HG03095 (cell line): Measurements from ENCODE around the gene KRTAP9-2.
"Not testable (repeated sequence)": the region's sequence is repeated elsewhere in the genome, so short reads cannot be mapped to it uniquely, and the experiment has no call there.

Source experiments
- ATAC-seq: cut with Tn5 transposase; IDR thresholded peaks from one replicate; pipeline ENCODE4 v1.9.1; 2021; ENCODE audit warnings: moderate library complexity; ENCODE audit not compliant: unreplicated experiment

Gene KRTAP9-2

GRCh38 chr17:41226598-41227095, at the start of gene KRTAP9-2:
Gene KRTAP9-2, plus strand, starts transcription at chr17:41226648. Its CDS starts 7 bp downstream, at chr17:41226655.
- ATAC-seq: not testable (repeated sequence)

DNA sequence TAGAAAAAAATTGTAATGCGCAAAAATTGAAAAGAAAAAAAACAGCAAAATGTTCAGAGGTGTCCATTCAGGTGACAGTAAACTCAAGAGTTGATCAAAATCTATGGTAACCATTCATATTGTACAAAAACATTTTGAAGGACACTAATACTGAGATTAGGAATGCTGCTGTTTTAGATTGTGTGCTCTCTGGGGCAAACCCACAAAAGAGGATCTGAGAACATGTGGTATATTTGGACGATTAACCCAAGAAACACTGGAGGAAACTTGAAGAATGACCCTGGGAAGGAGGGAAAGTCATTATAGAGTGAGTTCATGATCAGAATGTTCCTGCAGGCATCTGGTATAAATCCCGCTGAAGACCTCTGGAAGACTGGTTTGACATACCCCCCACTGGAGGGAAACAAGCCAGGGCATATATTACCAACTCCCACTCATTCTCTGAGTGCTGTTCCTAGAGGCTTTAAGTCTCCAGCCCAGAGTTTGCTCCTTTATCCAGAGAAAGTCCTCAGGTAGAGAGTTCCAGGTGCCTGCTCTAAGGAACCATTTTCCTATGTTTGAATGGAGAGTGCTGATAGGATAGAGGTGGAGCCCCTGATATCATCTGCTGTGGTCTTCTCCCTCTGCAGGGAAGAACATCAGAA, 49.6 kb upstream of the KRTAP9-2 start:
- ATAC-seq: no peak

DNA sequence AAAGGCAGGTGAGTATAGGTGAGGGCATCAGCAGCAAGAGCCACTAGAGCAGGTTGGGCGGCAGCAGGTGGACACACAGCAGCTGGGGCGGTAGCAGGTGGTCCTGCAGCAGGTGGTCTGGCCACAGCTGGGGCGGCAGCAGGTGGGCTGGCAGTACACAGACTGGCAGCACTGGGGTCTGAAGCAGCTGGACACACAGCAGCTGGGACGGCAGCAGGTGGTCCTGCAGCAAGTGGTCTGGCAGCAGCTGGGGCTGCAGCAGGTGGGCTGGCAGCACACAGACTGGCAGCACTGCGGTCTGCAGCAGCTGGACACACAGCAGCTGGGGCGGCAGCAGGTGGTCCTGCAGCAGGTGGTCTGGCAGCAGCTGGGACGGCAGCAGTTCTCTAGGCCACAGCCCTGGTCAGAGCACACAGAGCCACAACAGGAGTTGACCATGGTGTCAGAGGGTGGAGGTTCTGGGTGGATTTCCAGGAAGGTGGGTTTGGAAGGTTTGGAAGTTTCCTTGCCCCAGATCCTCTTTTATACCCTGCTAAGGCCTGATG, 48.6 kb upstream of the KRTAP9-2 start, which contains the start of gene KRTAP4-2:
KRTAP4-2 (minus strand) TSS at position 495 of the 545 bp plus-strand sequence; CDS start at position 438, 57 bp downstream.
- no peak for ATAC-seq

DNA sequence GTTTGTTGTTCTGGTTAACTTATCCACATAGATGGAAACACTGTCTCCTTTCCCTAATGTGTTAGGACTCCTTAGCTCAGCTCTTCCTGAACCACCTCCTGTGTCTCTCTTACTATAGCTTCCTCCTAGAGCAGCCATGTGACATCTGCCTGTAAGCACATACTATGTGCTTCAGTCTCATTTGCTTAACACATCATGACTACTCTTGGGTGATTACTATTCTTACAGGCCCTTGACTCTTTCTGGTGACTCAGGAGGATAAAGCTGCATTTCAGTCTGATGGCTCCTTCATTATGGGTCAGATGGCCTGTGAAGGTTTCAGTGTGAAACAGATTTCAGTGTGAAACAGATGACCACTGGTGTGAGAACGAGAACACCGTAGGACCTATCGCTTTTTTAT, 48.1 kb upstream of the KRTAP9-2 start:
- no peak for ATAC-seq

GRCh38 chr17:41178843-41179616, 47.4 kb upstream of the KRTAP9-2 start:
- no peak for ATAC-seq

DNA sequence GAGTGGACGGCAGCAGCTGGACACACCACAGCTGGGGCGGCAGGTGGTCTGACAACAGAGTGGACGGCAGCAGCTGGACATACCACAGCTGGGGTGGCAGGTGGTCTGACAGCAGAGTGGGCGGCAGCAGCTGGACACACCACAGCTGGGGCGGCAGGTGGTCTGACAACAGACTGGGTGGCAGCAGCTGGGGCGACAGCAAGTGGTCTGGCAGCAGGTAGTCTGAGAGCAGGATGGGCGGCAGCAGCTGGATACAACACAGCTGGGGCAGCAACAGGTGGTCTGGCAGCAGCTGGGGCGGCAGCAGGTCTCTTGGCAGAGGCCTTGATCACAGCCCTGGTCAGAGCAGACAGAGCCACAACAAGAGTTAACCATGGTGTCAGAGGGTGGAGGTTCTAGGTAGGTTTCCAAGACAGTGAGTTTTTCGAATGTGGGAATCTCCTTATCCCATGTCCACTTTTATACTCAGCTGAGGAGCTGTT, 41.9 kb upstream of the KRTAP9-2 start, which contains the start of gene KRTAP4-1:
KRTAP4-1 (minus strand) TSS at position 432 of the 482 bp plus-strand sequence; CDS start at position 375, 57 bp downstream.
- no peak for ATAC-seq

DNA sequence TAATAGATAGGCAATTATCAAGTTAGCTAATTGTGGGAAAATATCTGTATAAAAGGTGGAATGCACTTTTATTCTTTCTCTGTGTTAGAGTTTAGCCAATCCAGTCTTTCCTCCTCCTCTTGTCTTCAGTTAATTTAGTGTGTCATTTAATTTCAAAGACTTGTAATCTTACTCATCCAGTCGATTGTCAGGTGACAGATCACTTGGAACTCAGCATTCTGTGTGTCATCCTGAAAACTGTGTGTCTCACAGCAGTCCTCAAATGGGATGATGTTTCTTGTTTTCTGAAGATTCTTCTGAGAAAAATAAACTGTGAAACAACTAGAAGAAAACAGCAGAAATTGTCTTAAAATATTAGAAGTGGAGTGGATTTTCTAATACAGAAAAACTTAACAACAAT, 41.4 kb upstream of the KRTAP9-2 start:
- ATAC-seq: no peak

- ATAC-seq: no peak
Observed at GRCh38 chr17:41186872-41187271, 39.6 kb upstream of the KRTAP9-2 start.

DNA sequence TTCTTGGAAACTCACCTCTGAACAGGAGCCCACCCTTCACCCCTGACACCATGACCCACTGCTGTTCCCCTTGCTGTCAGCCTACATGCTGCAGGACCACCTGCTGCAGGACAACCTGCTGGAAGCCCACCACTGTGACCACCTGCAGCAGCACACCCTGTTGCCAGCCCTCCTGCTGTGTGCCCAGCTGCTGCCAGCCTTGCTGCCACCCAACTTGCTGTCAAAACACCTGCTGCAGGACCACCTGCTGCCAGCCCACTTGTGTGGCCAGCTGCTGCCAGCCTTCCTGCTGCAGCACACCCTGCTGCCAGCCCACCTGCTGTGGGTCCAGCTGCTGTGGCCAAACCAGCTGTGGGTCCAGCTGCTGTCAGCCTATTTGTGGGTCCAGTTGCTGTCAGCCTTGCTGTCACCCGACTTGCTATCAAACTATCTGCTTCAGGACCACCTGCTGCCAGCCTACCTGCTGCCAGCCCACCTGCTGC, 36.6 kb upstream of the KRTAP9-2 start, which contains the start of gene KRTAP9-1:
KRTAP9-1 (plus strand) TSS at position 51 of the 482 bp plus-strand sequence; CDS start at position 51, 0 bp downstream.
- ATAC-seq: not testable (repeated sequence)

GRCh38 chr17:41190328-41190727, 36.1 kb upstream of the KRTAP9-2 start:
- no peak for ATAC-seq

GRCh38 chr17:41196068-41196467, 30.4 kb upstream of the KRTAP9-2 start:
- no peak for ATAC-seq

DNA sequence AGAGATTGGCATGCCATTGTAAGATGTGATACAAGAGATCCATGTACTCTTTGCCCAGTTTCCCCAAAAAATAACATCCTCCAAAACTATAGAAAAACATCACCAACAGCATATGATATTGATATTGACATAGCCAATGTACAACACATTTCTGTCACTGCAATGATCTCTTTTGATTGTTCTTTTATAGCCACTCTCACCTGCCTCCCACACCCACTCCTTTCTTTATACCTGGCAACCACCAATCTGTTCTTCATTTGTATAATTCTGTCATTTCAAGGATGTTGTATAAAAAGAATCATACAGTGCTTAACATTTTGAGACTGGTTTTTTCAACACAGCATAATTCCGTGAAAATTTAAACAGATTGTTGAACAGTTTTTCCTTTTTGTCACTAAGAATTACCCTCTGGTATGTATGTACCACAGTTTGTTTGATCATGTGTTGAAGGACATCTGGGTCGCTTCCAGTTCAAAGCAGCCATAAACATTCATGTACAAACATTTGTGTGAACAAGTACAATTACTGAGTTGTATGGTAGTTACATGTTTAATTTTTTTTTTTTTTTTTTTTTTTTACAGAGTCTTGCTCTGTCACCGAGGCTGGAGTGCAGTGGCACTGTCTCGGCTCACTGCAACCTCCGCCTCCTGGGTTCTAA, 26.9 kb upstream of the KRTAP9-2 start:
- no peak for ATAC-seq

DNA sequence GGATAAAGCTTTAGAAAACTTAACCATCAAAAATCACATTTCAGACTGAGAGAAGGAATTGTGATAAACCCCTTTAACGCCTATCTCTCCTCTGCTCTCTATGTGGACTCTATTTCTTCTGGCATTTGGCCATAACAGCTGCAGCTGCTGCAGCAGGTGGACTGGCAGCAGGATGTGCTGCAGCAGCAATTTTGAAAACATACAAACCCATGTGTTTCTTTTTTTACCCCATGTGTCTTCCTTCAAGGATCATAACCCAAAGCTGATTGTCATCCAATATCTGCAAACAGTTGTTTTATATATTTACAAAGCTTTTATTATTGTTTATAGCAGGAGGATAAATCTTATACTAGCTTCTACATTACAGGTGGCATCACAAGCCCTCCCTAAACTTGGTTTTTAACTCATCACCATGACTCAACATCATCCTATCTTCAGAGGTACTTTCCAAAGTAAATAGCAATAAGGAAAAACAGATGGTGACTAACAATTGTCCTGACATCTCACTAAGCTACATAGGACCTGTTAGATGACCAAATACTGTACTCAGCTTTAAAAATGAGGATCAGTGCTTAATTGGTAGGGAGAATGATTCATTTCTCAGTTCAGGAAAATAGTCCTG, 14.5 kb upstream of the KRTAP9-2 start:
- no peak for ATAC-seq

GRCh38 chr17:41212524-41213169, 13.8 kb upstream of the KRTAP9-2 start:
- ATAC-seq: no peak

- ATAC-seq: no peak
Observed at GRCh38 chr17:41215681-41216080, 10.8 kb upstream of the KRTAP9-2 start.

- no peak for ATAC-seq
Observed at GRCh38 chr17:41223821-41224220, 2.6 kb upstream of the KRTAP9-2 start.

- ATAC-seq: no peak
Observed at GRCh38 chr17:41226051-41226450, 397 bp upstream of the KRTAP9-2 start.

GRCh38 chr17:41230094-41230493, 3.6 kb downstream of the KRTAP9-2 start:
- ATAC-seq: no peak

DNA sequence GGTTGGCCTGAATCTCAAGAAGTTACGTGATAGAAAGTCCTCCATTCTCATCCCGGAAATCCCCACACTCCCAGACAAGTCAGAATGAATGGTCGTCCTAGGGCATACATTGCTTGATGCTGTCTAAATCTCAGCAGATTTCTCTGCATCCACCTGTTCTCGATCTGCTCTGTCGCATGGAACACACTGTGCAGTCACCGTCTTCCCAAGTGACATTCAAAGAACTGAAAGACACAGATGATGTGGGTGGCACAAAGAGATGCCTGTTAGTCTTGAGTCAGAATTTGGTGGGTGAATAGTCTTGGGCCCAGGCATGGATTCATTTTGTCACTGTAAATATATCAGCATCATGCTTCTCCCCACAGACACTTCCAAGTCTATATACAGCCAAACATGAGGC, 5.3 kb downstream of the KRTAP9-2 start:
- ATAC-seq: no peak
